Gastrocnemius medialis (tissue), 4 donors: Measurements from ENCODE around the gene INSYN2B. TPM values are rescaled to one million over a fixed set of nuclear protein-coding genes. Genes with fewer than 3 reads are reported as not detected.

ENCODE experiments used
- ATAC-seq, 2 donors: fragments of 150-250 bp; one replicate each; pipeline ENCODE4 v1.9.1; 2016
- DNase-seq, 2 donors: peaks; one replicate each; pipeline ENCODE4 v3.0.0-alpha.2; 2019
- H3K27ac ChIP-seq, 4 donors: fragments of 200-600 bp; sonication (generic); 1 replicate in 1 of 4; 2 replicates in 3 of 4; pipeline ENCODE4 v1.5.1; 2016 to 2018; ENCODE audit warnings: mild to moderate bottlenecking in 2 of 4, moderate library complexity in 1 of 4
- H3K27me3 ChIP-seq, 3 donors: fragments of 200-600 bp; sonication (generic) in 2 of 3; 1 replicate in 1 of 3; 2 replicates in 2 of 3; pipeline versions ENCODE4 v1.5.1 to v1.6.0; 2016 to 2019; ENCODE audit warnings: mild to moderate bottlenecking in 1 of 3, moderate library complexity in 1 of 3
- H3K36me3 ChIP-seq, 2 donors: fragments of 200-600 bp; sonication (generic) in 1 of 2; one replicate each; pipeline ENCODE4 v1.5.1; 2017 to 2018
- H3K4me1 ChIP-seq, 2 donors: fragments of 200-600 bp; sonication (generic) in 1 of 2; one replicate each; pipeline ENCODE4 v1.5.1; 2016 to 2017; ENCODE audit warnings: mild to moderate bottlenecking in 2 of 2
- H3K4me3 ChIP-seq, 4 donors: fragments of 200-600 bp; sonication (generic) in 3 of 4; 1 replicate in 1 of 4; 2 replicates in 3 of 4; pipeline ENCODE4 v1.5.1; 2016 to 2019; ENCODE audit warnings: mild to moderate bottlenecking in 2 of 4
- H3K9me3 ChIP-seq, 3 donors: fragments of 200-600 bp; sonication (generic) in 2 of 3; 1 replicate in 1 of 3; 2 replicates in 2 of 3; pipeline ENCODE4 v1.5.1; 2016 to 2019
- CTCF ChIP-seq, 5 experiments: fragments of 450-650 bp in 3 of 5; fragments of 200-600 bp in 2 of 5; sonication (generic) in 2 of 5; IDR thresholded peaks in 4 of 5; conservative IDR thresholded peaks in 1 of 5; 1 replicate in 4 of 5; 2 replicates in 1 of 5; pipeline ENCODE4 v1.5.1; 2016 to 2019; ENCODE audit warnings: antibody characterized with exemption in 5 of 5, mild to moderate bottlenecking in 3 of 5, moderate library complexity in 3 of 5
- POLR2A ChIP-seq, 2 donors: fragments of 450-650 bp; IDR thresholded peaks; one replicate each; pipeline ENCODE4 v1.6.1; 2017; ENCODE audit warnings: antibody characterized with exemption in 2 of 2, mild to moderate bottlenecking in 2 of 2, moderate library complexity in 2 of 2
- in situ Hi-C, 4 donors: fragments of 200-750 bp; cut with MboI; loops; one replicate each; pipeline versions ENCODE4 v1.15.0 to v1.8.0; 2017; ENCODE audit warnings: low sequenced_read_pairs in 4 of 4
- intact Hi-C: fragments of 100-400 bp; cut with DNase I; formaldehyde crosslinking; loops from one replicate; pipeline ENCODE4 v1.15.1; 2023; ENCODE audit warnings: low total_unique reads
- total RNA-seq, 4 donors: library from RNA; depleted of rRNA; stranded (reverse); fragments of >200 nt; gene quantifications; one replicate each; pipeline versions ENCODE4 v1.1.0 to v1.2.3, GENCODE V29; 2016

INSYN2B gene
- total RNA-seq, 4 donors from 2014 or later, result 0.07 TPM; not detected in 3

DNA sequence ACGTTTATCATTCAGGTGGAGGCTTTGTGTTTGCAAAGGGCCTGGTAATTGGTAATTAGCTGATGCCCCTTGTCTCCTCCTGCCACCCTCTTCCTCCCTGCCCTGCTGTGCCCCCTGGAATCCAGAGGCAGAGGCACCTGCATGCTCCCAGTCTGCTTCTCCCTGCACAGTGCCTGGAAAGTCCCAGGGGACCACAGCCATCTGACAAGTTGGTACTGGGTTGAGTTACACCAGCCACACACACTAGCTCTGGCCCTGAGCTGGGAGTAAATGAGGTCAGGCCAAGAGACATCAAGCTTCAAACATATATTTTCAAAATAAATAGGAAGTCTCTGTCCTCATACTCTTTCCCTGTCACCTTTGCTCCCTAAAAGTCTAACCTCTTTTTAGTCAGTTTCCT is 56.3 kb downstream of the INSYN2B start:
- no peak for ATAC-seq
- H3K27me3 ChIP-seq, result no peaks in the 10 kb centered on the region
- intact Hi-C loops, result no loop called here
- H3K36me3 ChIP-seq, result no peaks in the 10 kb centered on the region
- H3K4me1 ChIP-seq, result no peaks in the 10 kb centered on the region
- no peak overlapping the region for H3K4me3 ChIP-seq
- H3K9me3 ChIP-seq, result no peaks in the 10 kb centered on the region
- in situ Hi-C loops, result no loop called here
- no peak overlapping the region for H3K27ac ChIP-seq
- no peak for DNase-seq
- no peak for TF ChIP-seq CTCF (IDR thresholded peaks at IDR 0.05 in 4 of 5, conservative IDR thresholded peaks at IDR 0.05 in 1 of 5)
- no peak for TF ChIP-seq POLR2A (IDR thresholded peaks at IDR 0.05)

DNA sequence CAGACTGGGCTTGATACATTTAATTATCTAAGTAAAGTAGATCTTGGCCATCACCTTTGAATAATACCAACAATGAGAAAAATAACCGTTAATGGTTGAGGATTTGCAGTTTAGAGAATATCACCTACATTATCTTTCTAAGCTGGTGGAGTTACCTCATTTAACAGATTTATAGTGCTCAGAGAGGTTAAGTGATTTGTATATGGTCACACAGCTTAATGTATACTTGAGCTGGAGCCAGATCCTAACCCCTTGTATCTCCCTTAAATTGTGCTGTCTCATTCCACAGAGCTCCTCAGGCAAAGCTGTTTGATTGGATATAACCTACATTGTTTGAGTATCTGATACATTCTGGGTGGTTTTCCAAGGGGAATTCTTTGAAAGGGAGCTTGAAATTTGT is 57.8 kb downstream of the INSYN2B start:
- no peaks in the 10 kb centered on the region for H3K4me1 ChIP-seq
- H3K4me3 ChIP-seq, result no peak overlapping the region
- no peaks in the 10 kb centered on the region for H3K36me3 ChIP-seq
- no peak for TF ChIP-seq POLR2A (IDR thresholded peaks at IDR 0.05)
- no peak for TF ChIP-seq CTCF (IDR thresholded peaks at IDR 0.05 in 4 of 5, conservative IDR thresholded peaks at IDR 0.05 in 1 of 5)
- intact Hi-C loops (no loop called here), in situ Hi-C loops (no loop called here)
- H3K27me3 ChIP-seq, result no peaks in the 10 kb centered on the region
- no peak overlapping the region for H3K27ac ChIP-seq
- ATAC-seq, result no peak
- no peaks in the 10 kb centered on the region for H3K9me3 ChIP-seq
- no peak for DNase-seq

GRCh38 chr5:169921949-169922348 is 58.3 kb downstream of the INSYN2B start:
- no peak overlapping the region for H3K4me3 ChIP-seq
- intact Hi-C loops (no loop called here), in situ Hi-C loops (no loop called here)
- no peaks in the 10 kb centered on the region for H3K36me3 ChIP-seq
- TF ChIP-seq CTCF (IDR thresholded peaks at IDR 0.05 in 4 of 5, conservative IDR thresholded peaks at IDR 0.05 in 1 of 5) (no peak), POLR2A (IDR thresholded peaks at IDR 0.05) (no peak)
- H3K27me3 ChIP-seq, result no peaks in the 10 kb centered on the region
- ATAC-seq (no peak), DNase-seq (no peak)
- H3K4me1 ChIP-seq, result no peaks in the 10 kb centered on the region
- H3K27ac ChIP-seq, result no peak overlapping the region
- no peaks in the 10 kb centered on the region for H3K9me3 ChIP-seq

DNA sequence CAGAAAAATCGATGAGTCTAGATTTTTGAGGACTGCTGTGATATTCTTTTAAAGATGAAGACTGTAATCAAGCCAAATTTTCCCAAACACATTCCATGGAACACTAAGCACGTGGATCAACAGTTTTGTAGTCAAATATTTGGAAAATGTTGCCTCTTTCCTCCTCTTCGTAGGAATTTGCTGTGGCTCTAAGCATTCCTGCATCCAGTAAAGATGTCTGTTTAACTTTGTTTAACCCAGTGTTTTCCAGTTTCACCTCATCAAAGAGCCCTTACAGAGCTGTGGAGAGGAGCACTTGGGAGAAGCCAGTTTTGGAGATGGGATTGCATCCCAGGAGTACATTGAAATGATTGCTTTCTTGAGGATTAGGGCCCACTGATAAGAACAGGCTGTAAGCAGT is 58.9 kb downstream of the INSYN2B start:
- intact Hi-C loops (no loop called here), in situ Hi-C loops (no loop called here)
- no peaks in the 10 kb centered on the region for H3K4me1 ChIP-seq
- no peaks in the 10 kb centered on the region for H3K36me3 ChIP-seq
- DNase-seq, result no peak
- no peak overlapping the region for H3K27ac ChIP-seq
- no peak for ATAC-seq
- no peaks in the 10 kb centered on the region for H3K27me3 ChIP-seq
- no peaks in the 10 kb centered on the region for H3K9me3 ChIP-seq
- TF ChIP-seq CTCF (IDR thresholded peaks at IDR 0.05 in 4 of 5, conservative IDR thresholded peaks at IDR 0.05 in 1 of 5) (no peak), POLR2A (IDR thresholded peaks at IDR 0.05) (no peak)
- no peak overlapping the region for H3K4me3 ChIP-seq

- Histone ChIP-seq H3K9me3 (no peaks in the 10 kb centered on the region), H3K36me3 (no peaks in the 10 kb centered on the region), H3K27me3 (no peaks in the 10 kb centered on the region), H3K27ac (no peak overlapping the region), H3K4me1 (no peaks in the 10 kb centered on the region), H3K4me3 (no peak overlapping the region)
- DNase-seq (no peak), ATAC-seq (no peak)
- in situ Hi-C loops, result no loop called here
- intact Hi-C loops, result no loop called here
- TF ChIP-seq CTCF (IDR thresholded peaks at IDR 0.05 in 4 of 5, conservative IDR thresholded peaks at IDR 0.05 in 1 of 5), result no peak
- no peak for TF ChIP-seq POLR2A (IDR thresholded peaks at IDR 0.05)
Measured at GRCh38 chr5:169920474-169920873, 59.8 kb downstream of the INSYN2B start.
